ENCODE results near the gene SLC26A2.

DNA sequence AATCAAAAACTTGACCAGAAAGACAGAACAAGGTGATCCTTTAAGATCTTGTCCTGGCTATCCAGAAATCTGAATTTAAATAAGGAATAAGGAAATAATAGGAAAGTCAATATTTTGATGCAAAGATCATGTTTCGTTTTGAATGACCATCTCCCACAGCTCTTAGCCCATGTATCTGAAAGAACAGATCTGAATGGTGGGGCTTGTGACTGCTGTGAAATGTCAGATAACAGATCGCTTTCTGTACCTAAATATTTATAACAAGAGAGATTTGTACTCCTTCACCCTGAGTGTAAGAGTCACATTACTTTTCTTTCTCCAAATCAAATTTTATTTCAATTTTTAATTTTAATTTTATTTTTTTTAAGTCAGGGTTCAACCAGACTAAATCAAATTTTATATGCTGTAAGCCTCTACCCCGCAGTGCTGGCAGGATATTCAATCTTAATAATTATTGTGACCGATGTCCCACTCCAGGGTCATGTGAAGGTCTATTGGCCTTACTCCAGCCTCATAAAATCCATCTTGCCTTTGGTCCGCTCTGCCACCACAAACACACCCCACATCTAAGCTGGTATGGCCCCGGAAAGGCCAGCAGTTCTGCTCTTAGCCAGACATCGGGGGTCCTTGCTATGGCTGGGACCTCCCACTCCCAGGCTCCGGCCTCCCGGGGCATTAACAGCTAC lies 7.0 kb upstream of the SLC26A2 start:
- TF ChIP-seq POLR2AphosphoS5 (IDR thresholded peaks at IDR 0.05) (no peak), EP300 (IDR thresholded peaks at IDR 0.05; ENCODE audit: low read depth) (no peak)
- TF ChIP-seq, protein P1, sequence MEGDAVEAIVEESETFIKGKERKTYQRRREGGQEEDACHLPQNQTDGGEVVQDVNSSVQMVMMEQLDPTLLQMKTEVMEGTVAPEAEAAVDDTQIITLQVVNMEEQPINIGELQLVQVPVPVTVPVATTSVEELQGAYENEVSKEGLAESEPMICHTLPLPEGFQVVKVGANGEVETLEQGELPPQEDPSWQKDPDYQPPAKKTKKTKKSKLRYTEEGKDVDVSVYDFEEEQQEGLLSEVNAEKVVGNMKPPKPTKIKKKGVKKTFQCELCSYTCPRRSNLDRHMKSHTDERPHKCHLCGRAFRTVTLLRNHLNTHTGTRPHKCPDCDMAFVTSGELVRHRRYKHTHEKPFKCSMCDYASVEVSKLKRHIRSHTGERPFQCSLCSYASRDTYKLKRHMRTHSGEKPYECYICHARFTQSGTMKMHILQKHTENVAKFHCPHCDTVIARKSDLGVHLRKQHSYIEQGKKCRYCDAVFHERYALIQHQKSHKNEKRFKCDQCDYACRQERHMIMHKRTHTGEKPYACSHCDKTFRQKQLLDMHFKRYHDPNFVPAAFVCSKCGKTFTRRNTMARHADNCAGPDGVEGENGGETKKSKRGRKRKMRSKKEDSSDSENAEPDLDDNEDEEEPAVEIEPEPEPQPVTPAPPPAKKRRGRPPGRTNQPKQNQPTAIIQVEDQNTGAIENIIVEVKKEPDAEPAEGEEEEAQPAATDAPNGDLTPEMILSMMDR (IDR thresholded peaks at IDR 0.05) = no peak

Data from transverse colon (tissue), 4 donors.